Stomach smooth muscle (tissue), 2 donors: Measurements from ENCODE around the gene ARHGAP10.

ENCODE experiments used
- H3K27ac ChIP-seq: one replicate; pipeline ENCODE4 v1.7.0; 2013; ENCODE audit warnings: mild to moderate bottlenecking, low read length, inconsistent platforms
- H3K27me3 ChIP-seq, 2 donors: one replicate each; pipeline ENCODE4 v1.7.0; 2013; ENCODE audit warnings: low read length in 2 of 2; ENCODE audit not compliant: insufficient read depth in 2 of 2, control insufficient read depth in 1 of 2
- H3K36me3 ChIP-seq, 2 donors: one replicate each; pipeline ENCODE4 v1.7.0; 2013; ENCODE audit warnings: low read length in 2 of 2; ENCODE audit not compliant: control insufficient read depth in 2 of 2, insufficient read depth in 2 of 2
- H3K4me1 ChIP-seq: one replicate; pipeline ENCODE4 v1.7.0; 2013; ENCODE audit warnings: low read length; ENCODE audit not compliant: control insufficient read depth, insufficient read depth
- H3K4me3 ChIP-seq, 2 donors: one replicate each; pipeline ENCODE4 v1.7.0; 2013; ENCODE audit warnings: low read length in 2 of 2
- H3K9ac ChIP-seq, 2 donors: one replicate each; pipeline ENCODE4 v1.7.0; 2013; ENCODE audit warnings: low read length in 2 of 2, mild to moderate bottlenecking in 1 of 2
- H3K9me3 ChIP-seq, 2 donors: one replicate each; pipeline ENCODE4 v1.7.0; 2013; ENCODE audit warnings: low read length in 2 of 2; ENCODE audit not compliant: control insufficient read depth in 2 of 2
- donor health status: healthy.
- donor health status: Pancreatic carcinoma.

Gene ARHGAP10

GRCh38 chr4:147828331-147828905, 96.5 kb downstream of the ARHGAP10 start:
- H3K9ac ChIP-seq, result peak overlapping the region in 1 of 2 donors; percentile 1
- H3K27ac ChIP-seq, result peak overlapping the region; percentile 95
- H3K4me1 ChIP-seq, result peaks cover 56% of the 10 kb centered on the region
- no peaks in the 10 kb centered on the region for H3K27me3 ChIP-seq
- no peaks in the 10 kb centered on the region for H3K9me3 ChIP-seq
- H3K36me3 ChIP-seq, result peaks cover 5 to 8% of the 10 kb centered on the region in 2 donors
- H3K4me3 ChIP-seq, result no peak overlapping the region

GRCh38 chr4:147829401-147830101, 97.7 kb downstream of the ARHGAP10 start:
- Histone ChIP-seq H3K4me3 (peak overlapping the region; percentile 17 to 40), H3K9ac (peak overlapping the region; percentile 47 to 70), H3K4me1 (peaks cover 51% of the 10 kb centered on the region), H3K27me3 (no peaks in the 10 kb centered on the region), H3K36me3 (peaks cover 3 to 7% of the 10 kb centered on the region in 2 donors), H3K27ac (peak overlapping the region; percentile 95), H3K9me3 (no peaks in the 10 kb centered on the region)

GRCh38 chr4:147830102-147830463, 98.2 kb downstream of the ARHGAP10 start:
- H3K27ac ChIP-seq, result peak overlapping the region; percentile 95
- H3K9ac ChIP-seq, result peak overlapping the region; percentile 47 to 70
- H3K4me1 ChIP-seq, result peaks cover 50% of the 10 kb centered on the region
- no peaks in the 10 kb centered on the region for H3K9me3 ChIP-seq
- peaks cover 3% of the 10 kb centered on the region in 2 donors for H3K36me3 ChIP-seq
- peak overlapping the region; percentile 17 to 40 for H3K4me3 ChIP-seq
- no peaks in the 10 kb centered on the region for H3K27me3 ChIP-seq

- peaks cover 46% of the 10 kb centered on the region for H3K4me1 ChIP-seq
- H3K4me3 ChIP-seq, result no peak overlapping the region
- peaks cover 3% of the 10 kb centered on the region in 2 donors for H3K36me3 ChIP-seq
- H3K27me3 ChIP-seq, result no peaks in the 10 kb centered on the region
- H3K9ac ChIP-seq, result peak overlapping the region in 1 of 2 donors; percentile 70
- no peaks in the 10 kb centered on the region for H3K9me3 ChIP-seq
- peak overlapping the region; percentile 95 for H3K27ac ChIP-seq
Measured at GRCh38 chr4:147830987-147831386, 99.1 kb downstream of the ARHGAP10 start.

GRCh38 chr4:147831551-147832171, 99.8 kb downstream of the ARHGAP10 start:
- H3K9ac ChIP-seq, result peak overlapping the region; percentile 64 to 70

GRCh38 chr4:147833254-147833653, 101.4 kb downstream of the ARHGAP10 start:
- H3K9me3 ChIP-seq, result no peaks in the 10 kb centered on the region
- H3K4me1 ChIP-seq, result peaks cover 47% of the 10 kb centered on the region
- H3K27ac ChIP-seq, result peak overlapping the region; percentile 64
- H3K36me3 ChIP-seq, result peaks cover 0 to 3% of the 10 kb centered on the region in 2 donors
- no peak overlapping the region for H3K4me3 ChIP-seq
- no peaks in the 10 kb centered on the region for H3K27me3 ChIP-seq
- H3K9ac ChIP-seq, result no peak overlapping the region

More at GRCh38 chr4:147831551-147832171, 99.8 kb downstream of the ARHGAP10 start:
- no peaks in the 10 kb centered on the region for H3K27me3 ChIP-seq
- H3K27ac ChIP-seq, result peak overlapping the region; percentile 95
- peak overlapping the region in 1 of 2 donors; percentile 22 for H3K4me3 ChIP-seq
- H3K36me3 ChIP-seq, result peaks cover 0 to 3% of the 10 kb centered on the region in 2 donors
- no peaks in the 10 kb centered on the region for H3K9me3 ChIP-seq
- H3K4me1 ChIP-seq, result peaks cover 44% of the 10 kb centered on the region

- Histone ChIP-seq H3K9ac (no peak overlapping the region), H3K4me3 (no peak overlapping the region), H3K27me3 (no peaks in the 10 kb centered on the region), H3K27ac (peak overlapping the region; percentile 64), H3K4me1 (peaks cover 43% of the 10 kb centered on the region), H3K36me3 (peaks cover 0 to 3% of the 10 kb centered on the region in 2 donors), H3K9me3 (no peaks in the 10 kb centered on the region)
Measured at GRCh38 chr4:147833741-147834140, 101.9 kb downstream of the ARHGAP10 start.

- Histone ChIP-seq H3K27me3 (no peaks in the 10 kb centered on the region), H3K9ac (no peak overlapping the region), H3K4me1 (peaks cover 35% of the 10 kb centered on the region), H3K36me3 (peaks cover 0 to 3% of the 10 kb centered on the region in 2 donors), H3K27ac (peak overlapping the region; percentile 79), H3K9me3 (no peaks in the 10 kb centered on the region), H3K4me3 (no peak overlapping the region)
Measured at GRCh38 chr4:147834480-147834879, 102.6 kb downstream of the ARHGAP10 start.

- Histone ChIP-seq H3K27me3 (no peaks in the 10 kb centered on the region), H3K4me3 (peak overlapping the region; percentile 5 to 30), H3K9ac (peak overlapping the region in 1 of 2 donors; percentile 67), H3K36me3 (peaks cover 0 to 3% of the 10 kb centered on the region in 2 donors), H3K4me1 (peaks cover 23% of the 10 kb centered on the region), H3K27ac (peak overlapping the region; percentile 79), H3K9me3 (no peaks in the 10 kb centered on the region)
Measured at GRCh38 chr4:147836807-147837206, 104.9 kb downstream of the ARHGAP10 start.

GRCh38 chr4:147837435-147837834, 105.5 kb downstream of the ARHGAP10 start:
- Histone ChIP-seq H3K9ac (peak overlapping the region in 1 of 2 donors; percentile 67), H3K36me3 (peaks cover 0 to 3% of the 10 kb centered on the region in 2 donors), H3K9me3 (no peaks in the 10 kb centered on the region), H3K4me1 (peaks cover 23% of the 10 kb centered on the region), H3K27ac (peak overlapping the region; percentile 79), H3K27me3 (no peaks in the 10 kb centered on the region), H3K4me3 (no peak overlapping the region)
